ENCODE data around the gene CLSTN2.

The CLSTN2 gene

DNA sequence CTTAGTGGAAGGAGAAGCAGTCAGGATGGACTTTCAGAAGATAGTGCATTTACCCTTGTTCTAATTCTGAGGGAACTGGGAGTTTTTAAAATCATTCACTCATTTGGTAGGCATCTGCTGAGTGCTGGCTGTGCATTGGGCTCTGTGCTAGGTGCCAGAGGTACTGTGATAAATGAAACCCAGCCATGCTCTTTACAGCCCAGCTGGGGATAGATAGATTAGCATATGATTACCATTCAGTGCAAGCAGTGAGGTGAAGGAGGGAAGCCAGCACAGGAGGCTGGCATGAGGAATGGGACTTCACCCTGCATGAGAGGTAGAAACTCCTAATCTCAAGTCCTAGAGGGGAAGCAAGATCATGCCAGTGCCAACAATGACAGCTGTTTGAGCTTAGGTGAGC lies 381.0 kb downstream of the CLSTN2 start:
- no peak for DNase-seq
- H3K27ac ChIP-seq (ENCODE audit: low read length, poor library complexity, severe bottlenecking), result no peak overlapping the region
- no peak overlapping the region for H2BK15ac ChIP-seq (ENCODE audit: low read depth, poor library complexity, severe bottlenecking)
- no peak overlapping the region for H3K14ac ChIP-seq (ENCODE audit: low read length in 2 of 2)
- H3K9ac ChIP-seq (ENCODE audit: low read length), result no peak overlapping the region
- H3K18ac ChIP-seq (ENCODE audit: low read depth in 1 of 2, low read length in 2 of 2), result no peak overlapping the region
- H3K4me1 ChIP-seq (ENCODE audit: control insufficient read depth, insufficient read depth, low read depth, low read length), result no peaks in the 10 kb centered on the region
- H4K91ac ChIP-seq (ENCODE audit: low read length), result no peak overlapping the region
- H3K4me2 ChIP-seq (ENCODE audit: low read length, poor library complexity, severe bottlenecking), result no peak overlapping the region
- no peak overlapping the region for H2AFZ ChIP-seq (ENCODE audit: low read depth, low read length)
- H3K4ac ChIP-seq (ENCODE audit: low read depth in 1 of 2, low read length in 2 of 2), result no peak overlapping the region
- H2BK12ac ChIP-seq (ENCODE audit: low read length in 2 of 2), result no peak overlapping the region
- no peak overlapping the region for H3K23ac ChIP-seq (ENCODE audit: low read length in 2 of 2)
- no peak overlapping the region for H2AK5ac ChIP-seq (ENCODE audit: low read length, severe bottlenecking)
- H3K9me3 ChIP-seq (ENCODE audit: control insufficient read depth, low read length), result no peaks in the 10 kb centered on the region
- H2BK120ac ChIP-seq (ENCODE audit: low read depth, low read length), result no peak overlapping the region
- no peak overlapping the region for H4K8ac ChIP-seq (ENCODE audit: low read length)
- no peak overlapping the region for H2BK5ac ChIP-seq (ENCODE audit: low read depth, low read length, poor library complexity, severe bottlenecking)
- H3K27me3 ChIP-seq (ENCODE audit: control insufficient read depth in 1 of 2, insufficient read depth in 1 of 2, low read length in 2 of 2), result peaks cover 7 to 30% of the 10 kb centered on the region in 2 experiments
- no peaks in the 10 kb centered on the region for H3K36me3 ChIP-seq (ENCODE audit: control insufficient read depth in 1 of 2, insufficient read depth in 2 of 2, low read depth in 1 of 2, low read length in 2 of 2)
- no peaks in the 10 kb centered on the region for H3K79me1 ChIP-seq (replicated peaks; ENCODE audit: low read length, poor library complexity, severe bottlenecking)
- H3K4me3 ChIP-seq (ENCODE audit: insufficient read depth in 1 of 2, low read depth in 1 of 2, low read length in 2 of 2), result no peak overlapping the region

DNA sequence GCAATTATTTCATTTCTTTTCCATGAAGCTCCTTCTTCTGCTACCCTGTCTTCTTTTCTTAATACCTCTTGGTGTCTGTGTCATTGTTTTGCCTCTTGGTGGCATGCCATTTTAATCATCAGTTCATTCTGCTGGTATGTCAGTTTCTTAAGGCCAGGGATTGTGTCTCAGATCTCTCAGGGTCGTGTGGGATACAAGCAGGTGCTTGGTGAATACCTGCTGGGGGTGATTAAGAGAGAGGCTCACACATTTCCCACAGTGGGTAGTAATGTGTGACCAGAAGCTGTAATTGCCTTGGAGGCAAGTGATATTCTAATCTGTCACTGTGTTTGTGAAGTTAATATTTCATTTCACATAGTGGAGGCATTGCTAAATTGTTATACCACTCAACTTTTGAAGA lies 381.5 kb downstream of the CLSTN2 start:
- Histone ChIP-seq H3K36me3 (ENCODE audit: control insufficient read depth in 1 of 2, insufficient read depth in 2 of 2, low read depth in 1 of 2, low read length in 2 of 2) (no peaks in the 10 kb centered on the region), H4K8ac (ENCODE audit: low read length) (no peak overlapping the region), H3K9ac (ENCODE audit: low read length) (no peak overlapping the region), H2BK12ac (ENCODE audit: low read length in 2 of 2) (no peak overlapping the region), H2BK120ac (ENCODE audit: low read depth, low read length) (no peak overlapping the region), H3K4me1 (ENCODE audit: control insufficient read depth, insufficient read depth, low read depth, low read length) (no peaks in the 10 kb centered on the region), H2BK15ac (ENCODE audit: low read depth, poor library complexity, severe bottlenecking) (no peak overlapping the region), H4K91ac (ENCODE audit: low read length) (no peak overlapping the region), H3K4me3 (ENCODE audit: insufficient read depth in 1 of 2, low read depth in 1 of 2, low read length in 2 of 2) (no peak overlapping the region), H2AK5ac (ENCODE audit: low read length, severe bottlenecking) (no peak overlapping the region), H3K23ac (ENCODE audit: low read length in 2 of 2) (no peak overlapping the region), H2AFZ (ENCODE audit: low read depth, low read length) (no peak overlapping the region), H3K14ac (ENCODE audit: low read length in 2 of 2) (no peak overlapping the region), H3K27ac (ENCODE audit: low read length, poor library complexity, severe bottlenecking) (no peak overlapping the region), H2BK5ac (ENCODE audit: low read depth, low read length, poor library complexity, severe bottlenecking) (no peak overlapping the region), H3K4me2 (ENCODE audit: low read length, poor library complexity, severe bottlenecking) (no peak overlapping the region), H3K18ac (ENCODE audit: low read depth in 1 of 2, low read length in 2 of 2) (no peak overlapping the region), H3K79me1 (replicated peaks; ENCODE audit: low read length, poor library complexity, severe bottlenecking) (no peaks in the 10 kb centered on the region), H3K27me3 (ENCODE audit: control insufficient read depth in 1 of 2, insufficient read depth in 1 of 2, low read length in 2 of 2) (peaks cover 7 to 34% of the 10 kb centered on the region in 2 experiments), H3K4ac (ENCODE audit: low read depth in 1 of 2, low read length in 2 of 2) (no peak overlapping the region), H3K9me3 (ENCODE audit: control insufficient read depth, low read length) (no peaks in the 10 kb centered on the region)
- DNase-seq, result no peak
- 13% methylated on average over 1 of the region's 1 CpG for WGBS

DNA sequence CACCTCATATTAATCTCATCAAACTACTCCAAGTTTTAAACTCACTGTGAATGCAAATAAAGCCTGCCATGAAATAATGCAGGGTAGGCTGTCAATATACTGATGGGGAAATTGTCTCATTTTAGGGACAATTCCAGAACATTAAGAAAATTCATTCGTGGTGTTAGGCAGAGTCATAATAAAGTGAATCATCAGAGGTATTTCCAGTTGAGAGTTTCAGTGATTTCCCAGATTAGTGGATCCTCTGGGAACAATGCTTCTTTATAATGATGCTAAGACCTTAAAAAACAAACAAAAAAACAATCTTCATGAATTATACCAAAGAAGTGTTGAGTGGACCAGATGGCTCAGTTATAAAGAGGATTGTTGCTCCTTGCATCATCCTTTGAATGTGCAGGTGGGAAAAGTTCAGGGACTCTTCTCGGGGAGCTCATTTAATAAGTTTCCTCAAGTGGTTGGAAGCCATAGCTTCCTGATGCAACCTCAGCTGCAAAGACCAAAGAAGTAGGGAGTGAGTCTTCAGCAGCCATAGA lies 381.9 kb downstream of the CLSTN2 start:
- Histone ChIP-seq H3K23ac (ENCODE audit: low read length in 2 of 2) (no peak overlapping the region), H3K9me3 (ENCODE audit: control insufficient read depth, low read length) (no peaks in the 10 kb centered on the region), H3K79me1 (replicated peaks; ENCODE audit: low read length, poor library complexity, severe bottlenecking) (no peaks in the 10 kb centered on the region), H3K4ac (ENCODE audit: low read depth in 1 of 2, low read length in 2 of 2) (no peak overlapping the region), H3K4me3 (ENCODE audit: insufficient read depth in 1 of 2, low read depth in 1 of 2, low read length in 2 of 2) (no peak overlapping the region), H2AFZ (ENCODE audit: low read depth, low read length) (no peak overlapping the region), H3K27ac (ENCODE audit: low read length, poor library complexity, severe bottlenecking) (no peak overlapping the region), H2BK15ac (ENCODE audit: low read depth, poor library complexity, severe bottlenecking) (no peak overlapping the region), H3K18ac (ENCODE audit: low read depth in 1 of 2, low read length in 2 of 2) (no peak overlapping the region), H3K4me1 (ENCODE audit: control insufficient read depth, insufficient read depth, low read depth, low read length) (no peaks in the 10 kb centered on the region), H3K36me3 (ENCODE audit: control insufficient read depth in 1 of 2, insufficient read depth in 2 of 2, low read depth in 1 of 2, low read length in 2 of 2) (no peaks in the 10 kb centered on the region), H2AK5ac (ENCODE audit: low read length, severe bottlenecking) (no peak overlapping the region), H3K27me3 (ENCODE audit: control insufficient read depth in 1 of 2, insufficient read depth in 1 of 2, low read length in 2 of 2) (peaks cover 7 to 39% of the 10 kb centered on the region in 2 experiments), H4K8ac (ENCODE audit: low read length) (no peak overlapping the region), H2BK5ac (ENCODE audit: low read depth, low read length, poor library complexity, severe bottlenecking) (no peak overlapping the region), H3K14ac (ENCODE audit: low read length in 2 of 2) (no peak overlapping the region), H4K91ac (ENCODE audit: low read length) (no peak overlapping the region), H3K9ac (ENCODE audit: low read length) (no peak overlapping the region), H3K4me2 (ENCODE audit: low read length, poor library complexity, severe bottlenecking) (no peak overlapping the region), H2BK120ac (ENCODE audit: low read depth, low read length) (no peak overlapping the region), H2BK12ac (ENCODE audit: low read length in 2 of 2) (no peak overlapping the region)
- DNase-seq, result no peak
- WGBS, result 51% methylated on average over 2 of the region's 2 CpGs

DNA sequence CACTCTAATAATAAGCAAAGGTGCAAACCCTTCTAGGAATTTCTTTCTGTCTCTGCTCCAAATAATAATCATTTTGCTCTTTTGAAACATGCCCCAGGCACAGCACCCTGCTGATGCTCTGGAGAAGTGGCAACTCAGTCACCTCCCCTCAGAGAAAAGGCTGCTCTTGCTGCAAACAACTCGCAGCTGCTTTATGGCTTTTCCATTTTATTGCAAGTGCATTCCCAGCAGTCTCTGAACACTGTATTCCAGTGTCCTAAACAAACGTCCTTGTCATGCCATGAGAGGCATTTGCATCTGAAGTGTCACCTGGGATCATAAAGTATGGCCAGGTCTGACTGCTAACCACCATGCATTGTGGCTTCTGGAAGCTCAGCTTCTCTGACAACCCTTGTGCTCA lies 384.8 kb downstream of the CLSTN2 start:
- H3K9ac ChIP-seq (ENCODE audit: low read length), result no peak overlapping the region
- H2BK5ac ChIP-seq (ENCODE audit: low read depth, low read length, poor library complexity, severe bottlenecking), result no peak overlapping the region
- no peak for DNase-seq
- H2BK12ac ChIP-seq (ENCODE audit: low read length in 2 of 2), result no peak overlapping the region
- 22% methylated on average over 2 of the region's 2 CpGs for WGBS
- H4K8ac ChIP-seq (ENCODE audit: low read length), result no peak overlapping the region
- no peaks in the 10 kb centered on the region for H3K4me1 ChIP-seq (ENCODE audit: control insufficient read depth, insufficient read depth, low read depth, low read length)
- no peak overlapping the region for H4K91ac ChIP-seq (ENCODE audit: low read length)
- no peak overlapping the region for H3K4ac ChIP-seq (ENCODE audit: low read depth in 1 of 2, low read length in 2 of 2)
- H3K79me1 ChIP-seq (replicated peaks; ENCODE audit: low read length, poor library complexity, severe bottlenecking), result no peaks in the 10 kb centered on the region
- H3K14ac ChIP-seq (ENCODE audit: low read length in 2 of 2), result no peak overlapping the region
- no peaks in the 10 kb centered on the region for H3K36me3 ChIP-seq (ENCODE audit: control insufficient read depth in 1 of 2, insufficient read depth in 2 of 2, low read depth in 1 of 2, low read length in 2 of 2)
- H3K27ac ChIP-seq (ENCODE audit: low read length, poor library complexity, severe bottlenecking), result no peak overlapping the region
- no peak overlapping the region for H2AFZ ChIP-seq (ENCODE audit: low read depth, low read length)
- no peak overlapping the region for H2BK120ac ChIP-seq (ENCODE audit: low read depth, low read length)
- H3K18ac ChIP-seq (ENCODE audit: low read depth in 1 of 2, low read length in 2 of 2), result no peak overlapping the region
- no peak overlapping the region for H3K23ac ChIP-seq (ENCODE audit: low read length in 2 of 2)
- no peak overlapping the region for H2AK5ac ChIP-seq (ENCODE audit: low read length, severe bottlenecking)
- no peaks in the 10 kb centered on the region for H3K9me3 ChIP-seq (ENCODE audit: control insufficient read depth, low read length)
- H3K4me2 ChIP-seq (ENCODE audit: low read length, poor library complexity, severe bottlenecking), result no peak overlapping the region
- H2BK15ac ChIP-seq (ENCODE audit: low read depth, poor library complexity, severe bottlenecking), result no peak overlapping the region
- no peak overlapping the region for H3K4me3 ChIP-seq (ENCODE audit: insufficient read depth in 1 of 2, low read depth in 1 of 2, low read length in 2 of 2)
- H3K27me3 ChIP-seq (ENCODE audit: control insufficient read depth in 1 of 2, insufficient read depth in 1 of 2, low read length in 2 of 2), result peaks cover 7 to 41% of the 10 kb centered on the region in 2 experiments
